ENCODE measurements around the gene MOB2. TPM values are rescaled to one million over a fixed set of nuclear protein-coding genes. Genes with fewer than 3 reads are reported as not detected.

MOB2 gene
- total and polyA plus RNA-seq, 2 of the 13 experiments (the other 11 are each of a cell fraction or from before 2014, with no cell fraction given), result 21.8 to 27.7 TPM

- in situ Hi-C loops (cut with HindIII; ENCODE audit: extremely low pct_ligation_motif_present, low pct_unique_long_range_greater_than_20kb), result no loop called here
- no peaks in the 10 kb centered on the region for H3K4me1 ChIP-seq (ENCODE audit: insufficient read depth, low read length)
- H3K27me3 ChIP-seq (ENCODE audit: control insufficient read depth in 1 of 2, insufficient read depth in 2 of 2, low read length in 2 of 2), result no peaks in the 10 kb centered on the region
- no TSS peak for BruUV-seq (replicated peaks)
- H3K4me2 ChIP-seq (ENCODE audit: low read depth, low read length), result no peak overlapping the region
- no peak overlapping the region for H3K9ac ChIP-seq (ENCODE audit: insufficient read depth, low read depth, low read length)
- WGBS (ENCODE audit: low lambda C conversion rate), result 97% methylated on average over 13 of the region's 17 CpGs
- FAIRE-seq (no peak), ATAC-seq (no peak), DNase-seq (ENCODE audit: low spot score) (no peak)
- H3K9me3 ChIP-seq (ENCODE audit: low read length), result no peaks in the 10 kb centered on the region
- POLR2A ChIA-PET, result no interaction called here
- CTCF ChIA-PET (ENCODE audit: low intra/inter-chr PET ratio, low total read pairs), result no interaction called here
- peaks cover 0 to 8% of the 10 kb centered on the region in 2 experiments; a peak in 1 of 5 replicates for H3K36me3 ChIP-seq (replicated peaks in 1 of 2; ENCODE audit: control insufficient read depth in 1 of 2, insufficient read depth in 2 of 2, low read length in 2 of 2)
- peaks cover 20% of the 10 kb centered on the region for H3K79me2 ChIP-seq (ENCODE audit: insufficient read depth, low read length)
- H2AFZ ChIP-seq (ENCODE audit: low read length), result no peak overlapping the region
- intact Hi-C loops (cut with micrococcal nuclease; ENCODE audit: unreplicated experiment), result no loop called here
- peaks cover 7% of the 10 kb centered on the region; the same call in 1 of the 2 replicates for H4K20me1 ChIP-seq (ENCODE audit: insufficient read depth, low read length)
- H3K27ac ChIP-seq (ENCODE audit: extremely low read length, insufficient read depth, low read length), result no peak overlapping the region
- H3K4me3 ChIP-seq (replicated peaks in 1 of 3; ENCODE audit: insufficient read depth in 1 of 3, low read depth in 2 of 3, low read length in 3 of 3), result no peak overlapping the region
- TF ChIP-seq NFYC (CRISPR knock-in tag; IDR thresholded peaks at IDR 0.05) (no peak), ZNF224 (CRISPR knock-in tag; IDR thresholded peaks at IDR 0.05) (no peak), HMG20B (CRISPR knock-in tag; conservative IDR thresholded peaks at IDR 0.05) (no peak), ZNF670 (CRISPR knock-in tag; IDR thresholded peaks at IDR 0.05; ENCODE audit: borderline replicate concordance) (no peak), IRF2 (CRISPR knock-in tag; IDR thresholded peaks at IDR 0.05) (no peak), ZC3H4 (CRISPR knock-in tag; IDR thresholded peaks at IDR 0.05; ENCODE audit: borderline replicate concordance) (no peak), TBX3 (IDR thresholded peaks at IDR 0.05; ENCODE audit: borderline replicate concordance) (no peak), DBP (CRISPR knock-in tag; IDR thresholded peaks at IDR 0.05; ENCODE audit: not compliant biosample characterization) (no peak), ATF4 (CRISPR knock-in tag; IDR thresholded peaks at IDR 0.05) (no peak), ZNF253 (CRISPR knock-in tag; IDR thresholded peaks at IDR 0.05; ENCODE audit: borderline replicate concordance) (no peak), ZSCAN12 (CRISPR knock-in tag; IDR thresholded peaks at IDR 0.05) (no peak), ZNF556 (CRISPR knock-in tag; IDR thresholded peaks at IDR 0.05; ENCODE audit: borderline replicate concordance) (no peak), TIGD3 (CRISPR knock-in tag; IDR thresholded peaks at IDR 0.05; ENCODE audit: borderline replicate concordance) (no peak)
These were observed 45.5 kb upstream of the MOB2 start for GRCh38 chr11:1532014-1532586.
